ENCODE results near the gene SYT7.

DNA sequence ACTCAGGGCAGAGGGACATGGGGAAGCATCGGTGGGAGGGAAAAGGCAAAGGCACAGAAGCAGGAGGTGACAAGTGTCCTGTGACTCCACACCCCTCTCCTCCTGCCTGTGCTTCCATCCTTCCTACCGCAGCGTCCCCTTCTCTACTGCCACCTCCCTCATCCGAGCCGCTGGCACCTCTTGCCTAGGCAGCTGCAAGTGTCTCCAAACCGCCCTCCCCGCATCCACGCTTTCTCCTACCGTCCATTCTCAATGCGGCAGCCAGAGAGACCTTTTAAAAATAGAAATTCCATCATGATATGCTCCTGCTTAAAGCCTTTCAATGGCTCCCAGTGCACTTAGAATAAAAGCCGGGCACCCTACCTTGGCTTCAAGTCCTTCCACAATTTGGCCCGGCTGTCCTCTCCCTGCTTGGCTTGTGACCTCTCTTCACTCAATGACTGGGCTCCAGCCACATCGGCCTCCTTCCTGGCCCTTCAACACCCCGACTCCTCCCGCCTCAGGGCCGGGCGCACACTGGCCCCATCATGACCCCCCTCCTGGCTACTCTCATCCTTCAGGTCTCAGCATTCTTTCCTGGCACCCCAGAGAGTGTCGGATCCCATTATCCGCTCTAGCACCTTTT, 55.8 kb downstream of the SYT7 start:
- TF ChIP-seq POLR2AphosphoS5 (IDR thresholded peaks at IDR 0.05; ENCODE audit: borderline replicate concordance, low read depth, low read length), result no peak
- TF ChIP-seq EZH2 (IDR thresholded peaks at IDR 0.05), result no peak
